ENCODE data around the gene SLCO1A2. TPM values are rescaled to one million over a fixed set of nuclear protein-coding genes. Genes with fewer than 3 reads are reported as not detected.

The SLCO1A2 gene
- total RNA-seq, 1 donor from 2014 or later, result 4.6 TPM

DNA sequence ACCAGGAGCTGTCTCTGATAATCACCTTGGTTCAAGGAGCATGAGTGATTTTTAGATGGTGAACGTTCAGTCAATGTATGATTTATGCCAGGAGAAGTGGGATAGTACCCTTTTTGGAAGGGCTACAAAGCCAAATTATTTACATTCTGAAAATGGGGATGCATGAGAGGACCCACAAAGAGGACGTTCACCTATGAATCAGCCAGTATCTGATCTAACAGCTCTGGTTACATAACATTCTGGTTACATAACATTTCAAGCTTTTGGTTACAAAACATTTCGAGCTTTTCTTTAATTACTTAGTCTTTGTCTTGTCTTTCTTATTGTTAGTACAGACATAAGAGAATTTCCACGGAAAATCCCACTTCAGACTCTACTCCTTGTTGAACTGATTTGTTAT lies 68.8 kb downstream of the SLCO1A2 start:
- no peak overlapping the region for H3K27ac Mint-ChIP-seq
- no peaks in the 10 kb centered on the region for H3K27me3 Mint-ChIP-seq (ENCODE audit: low read depth)
- no peaks in the 10 kb centered on the region for H3K4me1 Mint-ChIP-seq
- peaks cover 20% of the 10 kb centered on the region for H3K9me3 Mint-ChIP-seq
- DNase-seq (ENCODE audit: low spot score in 2 of 2, unreplicated experiment in 2 of 2), result no peak
- H3K4me3 Mint-ChIP-seq, result no peak overlapping the region
- H3K36me3 Mint-ChIP-seq, result peaks cover 2% of the 10 kb centered on the region
- TF ChIP-seq, protein P1, sequence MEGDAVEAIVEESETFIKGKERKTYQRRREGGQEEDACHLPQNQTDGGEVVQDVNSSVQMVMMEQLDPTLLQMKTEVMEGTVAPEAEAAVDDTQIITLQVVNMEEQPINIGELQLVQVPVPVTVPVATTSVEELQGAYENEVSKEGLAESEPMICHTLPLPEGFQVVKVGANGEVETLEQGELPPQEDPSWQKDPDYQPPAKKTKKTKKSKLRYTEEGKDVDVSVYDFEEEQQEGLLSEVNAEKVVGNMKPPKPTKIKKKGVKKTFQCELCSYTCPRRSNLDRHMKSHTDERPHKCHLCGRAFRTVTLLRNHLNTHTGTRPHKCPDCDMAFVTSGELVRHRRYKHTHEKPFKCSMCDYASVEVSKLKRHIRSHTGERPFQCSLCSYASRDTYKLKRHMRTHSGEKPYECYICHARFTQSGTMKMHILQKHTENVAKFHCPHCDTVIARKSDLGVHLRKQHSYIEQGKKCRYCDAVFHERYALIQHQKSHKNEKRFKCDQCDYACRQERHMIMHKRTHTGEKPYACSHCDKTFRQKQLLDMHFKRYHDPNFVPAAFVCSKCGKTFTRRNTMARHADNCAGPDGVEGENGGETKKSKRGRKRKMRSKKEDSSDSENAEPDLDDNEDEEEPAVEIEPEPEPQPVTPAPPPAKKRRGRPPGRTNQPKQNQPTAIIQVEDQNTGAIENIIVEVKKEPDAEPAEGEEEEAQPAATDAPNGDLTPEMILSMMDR (IDR thresholded peaks at IDR 0.05; ENCODE audit: unreplicated experiment), result no peak

DNA sequence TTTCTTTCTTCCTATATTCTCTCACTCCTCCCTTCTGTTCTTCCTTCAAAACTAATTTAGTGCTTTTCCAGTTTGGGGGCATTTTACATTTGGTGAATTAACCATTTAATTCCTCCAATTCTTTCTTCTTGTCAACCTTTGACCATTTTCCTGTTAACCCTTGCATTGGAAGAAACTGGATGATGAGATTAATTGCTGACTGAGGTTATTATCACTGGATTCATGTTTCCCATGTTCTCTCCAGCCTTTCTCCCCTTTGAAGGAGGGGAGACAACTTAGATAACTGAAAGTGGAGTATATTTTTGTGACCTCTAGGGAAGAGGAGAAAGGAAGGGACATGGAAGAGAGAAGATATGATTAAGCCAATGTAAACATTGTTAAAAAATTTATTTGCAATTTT lies 70.5 kb downstream of the SLCO1A2 start:
- peaks cover 34% of the 10 kb centered on the region for H3K9me3 Mint-ChIP-seq
- no peaks in the 10 kb centered on the region for H3K27me3 Mint-ChIP-seq (ENCODE audit: low read depth)
- DNase-seq (ENCODE audit: low spot score in 2 of 2, unreplicated experiment in 2 of 2), result no peak
- H3K27ac Mint-ChIP-seq, result no peak overlapping the region
- H3K4me1 Mint-ChIP-seq, result no peaks in the 10 kb centered on the region
- H3K4me3 Mint-ChIP-seq, result no peak overlapping the region
- TF ChIP-seq, protein P1 (IDR thresholded peaks at IDR 0.05; ENCODE audit: unreplicated experiment), result no peak
- H3K36me3 Mint-ChIP-seq, result peaks cover 2% of the 10 kb centered on the region

DNA sequence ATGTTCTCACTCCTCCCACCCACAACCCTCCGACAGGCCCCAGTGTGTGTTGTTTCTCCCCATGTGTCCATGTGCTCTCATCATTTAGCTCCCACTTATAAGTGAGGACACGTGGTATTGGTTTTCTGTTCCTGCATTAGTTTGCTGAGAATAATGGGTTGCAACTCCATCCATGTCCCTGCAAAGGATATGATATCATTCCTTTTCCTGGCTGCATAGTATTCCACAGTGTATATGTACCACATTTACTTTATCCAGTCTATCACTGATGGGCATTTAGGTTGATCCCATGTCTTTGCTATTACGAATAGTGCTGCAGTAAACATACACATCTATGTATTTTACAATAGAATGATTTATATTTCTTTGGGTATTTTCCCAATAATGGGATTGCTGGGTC lies 77.5 kb downstream of the SLCO1A2 start:
- Mint-ChIP-seq H3K36me3 (no peaks in the 10 kb centered on the region), H3K27me3 (ENCODE audit: low read depth) (no peaks in the 10 kb centered on the region), H3K27ac (no peak overlapping the region), H3K9me3 (peaks cover 34% of the 10 kb centered on the region), H3K4me3 (no peak overlapping the region), H3K4me1 (no peaks in the 10 kb centered on the region)
- no peak for DNase-seq (ENCODE audit: low spot score in 2 of 2, unreplicated experiment in 2 of 2)
- TF ChIP-seq, protein P1 (IDR thresholded peaks at IDR 0.05; ENCODE audit: unreplicated experiment), result no peak

DNA sequence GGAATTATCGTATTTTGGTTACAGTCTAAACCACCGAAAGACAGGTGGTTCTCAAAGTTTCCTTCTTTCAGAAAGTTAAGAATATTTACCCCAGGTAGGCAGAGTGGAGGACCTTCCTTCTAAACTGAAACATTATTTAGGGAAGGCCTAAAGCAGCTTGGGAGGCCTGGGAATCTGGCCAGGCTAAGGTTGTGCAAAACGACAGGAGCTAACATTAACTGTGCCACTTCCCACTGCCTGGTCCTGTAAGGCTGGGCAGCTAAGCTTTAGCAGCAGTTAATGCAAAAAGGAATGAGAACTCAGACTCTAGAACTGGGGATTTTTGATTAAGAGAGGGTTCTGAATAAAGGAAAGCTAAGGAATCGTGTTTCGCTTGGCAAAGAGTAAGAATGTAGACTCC lies 82.6 kb downstream of the SLCO1A2 start:
- no peak overlapping the region for H3K4me3 Mint-ChIP-seq
- H3K36me3 Mint-ChIP-seq, result no peaks in the 10 kb centered on the region
- H3K27me3 Mint-ChIP-seq (ENCODE audit: low read depth), result no peaks in the 10 kb centered on the region
- peaks cover 1% of the 10 kb centered on the region for H3K9me3 Mint-ChIP-seq
- H3K4me1 Mint-ChIP-seq, result no peaks in the 10 kb centered on the region
- H3K27ac Mint-ChIP-seq, result no peak overlapping the region
- no peak for DNase-seq (ENCODE audit: low spot score in 2 of 2, unreplicated experiment in 2 of 2)
- TF ChIP-seq, protein P1 (IDR thresholded peaks at IDR 0.05; ENCODE audit: unreplicated experiment), result no peak

DNA sequence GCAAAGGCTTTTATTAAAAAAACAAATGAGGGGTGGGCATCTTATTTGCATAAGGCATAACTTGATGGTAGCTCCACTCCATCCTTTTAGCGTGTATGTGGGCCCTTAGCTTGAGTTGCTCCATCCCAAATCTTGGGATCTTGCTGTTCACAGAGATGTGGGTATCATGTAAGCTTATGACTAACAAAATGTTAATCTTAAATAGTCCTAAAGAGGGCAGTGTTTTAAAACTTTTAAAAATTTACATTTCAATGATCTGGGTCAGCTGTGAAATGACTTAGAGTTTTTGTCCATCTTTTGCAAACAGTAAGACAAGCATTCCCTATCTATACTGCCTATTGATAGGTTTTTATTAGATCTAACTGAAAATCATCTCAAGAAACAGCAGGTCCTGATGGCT lies 86.0 kb downstream of the SLCO1A2 start:
- Mint-ChIP-seq H3K27me3 (ENCODE audit: low read depth) (no peaks in the 10 kb centered on the region), H3K9me3 (peaks cover under 1% of the 10 kb centered on the region), H3K27ac (no peak overlapping the region), H3K36me3 (no peaks in the 10 kb centered on the region), H3K4me3 (no peak overlapping the region), H3K4me1 (no peaks in the 10 kb centered on the region)
- no peak for DNase-seq (ENCODE audit: low spot score in 2 of 2, unreplicated experiment in 2 of 2)
- TF ChIP-seq, protein P1 (IDR thresholded peaks at IDR 0.05; ENCODE audit: unreplicated experiment), result no peak

DNA sequence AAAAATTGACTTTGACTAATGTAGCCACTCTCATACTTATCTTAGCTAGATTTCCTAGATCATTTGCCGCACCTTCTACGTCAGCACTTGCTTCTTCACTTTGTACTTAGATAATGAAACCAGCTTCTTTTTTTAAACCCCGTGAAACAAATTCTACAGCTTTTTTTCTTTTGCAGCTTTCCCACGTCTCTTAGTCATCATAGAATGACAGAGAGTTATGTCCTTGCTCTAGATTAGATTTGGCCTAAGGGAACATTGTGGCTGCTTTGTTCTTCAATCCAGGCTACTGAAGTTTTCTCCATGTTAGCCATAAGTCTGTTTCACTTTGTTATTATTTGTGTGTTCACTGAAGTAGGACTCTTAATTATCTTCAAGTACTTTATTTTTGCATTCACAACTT lies 94.9 kb downstream of the SLCO1A2 start:
- TF ChIP-seq, protein P1 (IDR thresholded peaks at IDR 0.05; ENCODE audit: unreplicated experiment), result no peak
- Mint-ChIP-seq H3K27me3 (ENCODE audit: low read depth) (no peaks in the 10 kb centered on the region), H3K27ac (no peak overlapping the region), H3K4me1 (no peaks in the 10 kb centered on the region), H3K9me3 (peaks cover 13% of the 10 kb centered on the region), H3K36me3 (no peaks in the 10 kb centered on the region), H3K4me3 (no peak overlapping the region)
- DNase-seq (ENCODE audit: low spot score in 2 of 2, unreplicated experiment in 2 of 2), result no peak

All from mesothelial cell of epicardium (in vitro differentiated cells).